ENCODE data around the gene USP13.

GRCh38 chr3:179768080-179768479 lies 115.2 kb downstream of the USP13 start:
- TF ChIP-seq POLR2A (IDR thresholded peaks at IDR 0.05) (no peak), CTCF (IDR thresholded peaks at IDR 0.05) (no peak)
